GM18498 (cell line): Measurements from ENCODE around the gene MACROD1.

ENCODE experiments used
- ATAC-seq: cut with Tn5 transposase; IDR thresholded peaks from one replicate; pipeline ENCODE4 v1.9.1; 2021; ENCODE audit warnings: mild to moderate bottlenecking, moderate library complexity; ENCODE audit not compliant: unreplicated experiment

The MACROD1 gene

GRCh38 chr11:64152841-64153691 is 12.8 kb downstream of the MACROD1 start:
- ATAC-seq, result peak; percentile 72

- no peak for ATAC-seq
Measured at GRCh38 chr11:64151337-64151736, 14.6 kb downstream of the MACROD1 start.

DNA sequence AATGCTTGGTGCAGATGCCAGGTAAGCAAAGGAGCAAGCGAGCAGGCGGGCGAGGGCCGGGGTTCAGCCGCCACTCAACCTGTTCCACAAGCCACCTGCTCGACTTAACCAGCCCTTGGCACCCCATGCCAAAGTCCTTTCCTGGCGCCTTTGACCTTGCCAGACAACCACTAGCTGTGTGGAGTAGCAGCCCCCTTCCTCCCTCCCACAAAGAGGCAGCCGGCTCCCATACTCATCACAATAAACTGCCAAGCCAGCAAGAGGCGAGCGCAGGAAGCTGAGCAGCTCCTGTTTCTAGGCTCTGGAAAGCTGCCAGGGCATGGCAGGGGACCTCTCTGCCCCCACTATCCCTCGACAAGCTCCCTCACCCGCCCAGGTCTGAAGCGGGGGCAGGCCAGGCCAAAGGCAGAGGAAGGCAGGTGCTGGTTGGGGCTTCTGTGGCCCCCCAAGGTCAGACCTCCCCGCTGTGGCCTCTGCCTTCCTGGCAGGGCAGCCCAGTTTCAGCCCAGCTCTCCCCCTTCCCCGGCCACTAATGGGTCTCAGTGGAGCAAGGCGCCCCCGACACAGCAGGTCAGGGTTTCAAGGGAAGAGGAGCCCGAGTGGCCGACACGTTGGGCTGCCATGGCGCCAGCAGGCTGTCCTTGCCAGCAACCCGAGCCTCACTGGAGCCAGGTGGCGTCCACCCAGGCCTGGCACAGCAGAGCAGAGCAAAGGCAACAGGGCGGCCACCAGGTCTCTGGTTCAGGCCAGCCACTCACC is 15.3 kb downstream of the MACROD1 start:
- ATAC-seq, result no peak

DNA sequence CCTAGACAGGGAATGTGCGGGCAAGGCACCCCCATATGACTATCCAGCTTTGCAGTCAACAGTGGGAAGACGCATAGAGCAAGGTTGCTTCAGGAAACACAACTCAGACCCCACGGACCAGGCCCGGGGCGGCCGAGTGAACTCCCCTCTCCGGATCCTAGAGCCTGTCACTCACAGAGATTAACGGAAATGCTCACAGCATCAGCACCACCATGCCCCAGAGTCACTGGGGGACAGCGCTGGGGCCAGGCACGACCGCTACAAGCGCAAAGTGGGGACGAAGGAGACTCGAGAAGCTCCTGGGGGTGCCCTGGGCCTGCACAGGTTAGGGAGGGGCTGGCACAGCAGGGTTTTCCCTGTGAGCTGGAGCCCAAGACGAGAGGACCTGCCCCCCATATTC is 15.9 kb downstream of the MACROD1 start:
- ATAC-seq, result no peak

DNA sequence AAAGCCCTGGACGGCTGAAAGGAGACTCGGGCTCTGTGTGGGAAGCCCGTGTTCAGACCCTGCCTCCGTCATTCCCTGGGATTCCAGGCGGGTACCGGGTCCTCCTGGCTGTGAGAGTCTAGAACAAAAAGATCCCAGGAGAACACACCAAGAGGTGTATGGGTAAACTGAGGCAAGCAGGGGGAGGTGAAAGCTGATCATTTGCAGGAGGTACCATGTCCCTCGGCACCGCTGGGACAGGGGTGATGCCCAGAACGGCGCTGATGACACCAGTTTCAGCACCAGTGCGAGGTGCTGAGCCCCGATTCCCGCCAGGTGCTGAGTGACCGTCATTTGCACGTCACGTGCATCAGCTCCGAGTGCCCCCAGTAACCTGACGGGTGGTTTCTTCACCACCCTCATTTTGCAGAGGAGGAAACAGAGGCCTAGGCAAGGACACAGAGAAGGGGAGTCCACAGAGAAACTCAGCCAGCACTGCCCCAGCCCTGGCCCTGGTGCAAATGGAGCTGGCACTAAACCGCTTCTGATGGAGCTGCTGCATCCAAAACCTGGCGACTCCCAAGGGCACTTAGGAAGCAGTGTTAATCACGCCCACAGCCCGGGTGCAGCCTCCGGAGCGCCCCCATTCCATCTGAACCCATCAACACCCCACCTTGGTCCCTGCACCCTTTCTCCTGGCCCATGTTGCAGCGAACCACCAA is 16.8 kb downstream of the MACROD1 start:
- no peak for ATAC-seq

- ATAC-seq, result no peak
Measured at GRCh38 chr11:64148226-64148916, 17.5 kb downstream of the MACROD1 start.

GRCh38 chr11:64146036-64146955 is 19.6 kb downstream of the MACROD1 start:
- no peak for ATAC-seq

GRCh38 chr11:64144587-64145472 is 21.1 kb downstream of the MACROD1 start:
- ATAC-seq, result no peak

GRCh38 chr11:64141081-64141783 is 24.7 kb downstream of the MACROD1 start:
- ATAC-seq, result no peak

- no peak for ATAC-seq
Measured at GRCh38 chr11:64140082-64140481, 25.8 kb downstream of the MACROD1 start.

DNA sequence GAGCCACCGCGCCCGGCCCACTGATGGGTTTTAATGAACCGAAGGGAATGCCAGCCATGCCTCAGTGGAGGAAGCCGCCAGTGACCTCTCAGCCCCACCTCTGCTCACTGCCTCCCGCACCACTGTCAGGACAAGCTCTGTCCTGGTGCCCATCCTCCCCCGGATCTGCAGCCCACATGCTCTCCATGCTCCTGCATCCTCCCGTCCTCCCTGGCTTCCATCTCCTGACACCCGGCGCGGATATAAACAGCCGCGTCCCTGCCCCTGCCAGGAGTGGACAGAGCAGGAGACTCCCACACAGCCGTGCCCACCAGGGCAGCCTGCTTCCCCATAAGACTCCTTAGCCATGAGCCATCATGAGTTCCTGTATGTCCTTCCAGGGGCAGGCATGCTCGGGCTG is 26.9 kb downstream of the MACROD1 start:
- ATAC-seq, result no peak

- no peak for ATAC-seq
Measured at GRCh38 chr11:64138398-64138797, 27.5 kb downstream of the MACROD1 start.

- no peak for ATAC-seq
Measured at GRCh38 chr11:64136765-64137441, 29.0 kb downstream of the MACROD1 start.

GRCh38 chr11:64135711-64136110 is 30.2 kb downstream of the MACROD1 start:
- ATAC-seq, result no peak

- no peak for ATAC-seq
Measured at GRCh38 chr11:64134963-64135362, 30.9 kb downstream of the MACROD1 start.

DNA sequence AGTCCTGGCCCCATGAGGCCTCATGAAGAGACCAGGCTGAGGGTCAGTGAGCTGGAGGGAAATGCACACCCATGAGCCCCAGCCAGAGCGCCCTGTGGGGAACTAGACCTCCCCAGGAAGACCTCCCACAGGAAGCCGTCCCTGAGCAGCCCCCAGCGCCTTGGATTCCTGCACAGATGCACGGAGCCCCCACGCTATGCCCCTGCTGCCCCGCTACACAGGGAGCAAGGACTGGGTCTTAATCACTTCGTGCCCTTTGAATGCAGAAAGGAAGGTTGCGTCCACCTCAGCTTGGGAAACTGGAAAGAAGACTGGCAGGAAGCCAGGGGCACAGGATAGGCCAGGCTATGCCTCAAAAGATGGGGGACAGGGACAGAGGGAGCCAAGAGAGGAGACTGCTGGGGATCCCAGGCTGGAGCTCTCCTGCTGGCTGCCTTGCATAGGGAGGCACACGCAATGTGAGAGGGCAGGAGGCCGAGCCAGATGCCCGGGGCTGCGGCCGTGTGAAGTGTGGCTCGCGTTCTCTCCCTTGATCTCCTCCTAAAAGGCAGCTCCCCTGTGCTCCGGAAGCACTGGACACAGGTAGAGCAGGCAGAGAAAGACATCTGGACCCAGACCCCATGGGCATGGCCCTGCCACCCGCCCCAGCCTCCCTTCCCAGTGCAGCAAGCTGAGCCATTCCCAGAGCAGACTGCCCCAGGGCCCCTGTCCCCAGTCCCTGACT is 32.8 kb downstream of the MACROD1 start:
- ATAC-seq, result no peak

- no peak for ATAC-seq
Measured at GRCh38 chr11:64132191-64132771, 33.6 kb downstream of the MACROD1 start.
